Endothelial cell of umbilical vein (primary cell): ENCODE results near the gene CHN2.

Source experiments
- EZH2 ChIP-seq: IDR thresholded peaks from 2 replicates; pipeline ENCODE4 v1.6.1; 2012; ENCODE audit warnings: borderline replicate concordance, low read depth, mild to moderate bottlenecking, moderate library complexity, low read length, inconsistent platforms; ENCODE audit not compliant: severe bottlenecking
- FOS ChIP-seq: IDR thresholded peaks from 2 replicates; pipeline ENCODE4 v1.6.1; 2011; ENCODE audit warnings: mild to moderate bottlenecking, low read length, moderate library complexity, borderline replicate concordance; ENCODE audit not compliant: insufficient read depth
- JUN ChIP-seq: IDR thresholded peaks from 2 replicates; pipeline ENCODE4 v1.6.1; 2011; ENCODE audit warnings: borderline replicate concordance, low read depth; ENCODE audit not compliant: insufficient read length, insufficient read depth
- MAX ChIP-seq: IDR thresholded peaks from 2 replicates; pipeline ENCODE4 v1.6.1; 2011; ENCODE audit not compliant: insufficient read depth, insufficient read length
- POLR2A ChIP-seq: IDR thresholded peaks from 2 replicates; pipeline ENCODE4 v1.6.1; 2012; ENCODE audit warnings: low read depth, mild to moderate bottlenecking, control low read depth, low read length
- TF ChIP-seq, protein P1 (sequence below), 2 donors: IDR thresholded peaks; 1 replicate in 1 of 2; 2 replicates in 1 of 2; pipeline ENCODE4 v1.5.1; 2011; ENCODE audit warnings: low read length in 2 of 2, mild to moderate bottlenecking in 2 of 2, moderate library complexity in 2 of 2, control low read depth in 1 of 2, inconsistent platforms in 1 of 2, low read depth in 1 of 2; ENCODE audit not compliant: insufficient read depth in 1 of 2; ENCODE audit errors: extremely low read depth in 1 of 2

GRCh38 chr7:29385214-29385814 is 190.7 kb downstream of the CHN2 start:
- TF ChIP-seq, protein P1, sequence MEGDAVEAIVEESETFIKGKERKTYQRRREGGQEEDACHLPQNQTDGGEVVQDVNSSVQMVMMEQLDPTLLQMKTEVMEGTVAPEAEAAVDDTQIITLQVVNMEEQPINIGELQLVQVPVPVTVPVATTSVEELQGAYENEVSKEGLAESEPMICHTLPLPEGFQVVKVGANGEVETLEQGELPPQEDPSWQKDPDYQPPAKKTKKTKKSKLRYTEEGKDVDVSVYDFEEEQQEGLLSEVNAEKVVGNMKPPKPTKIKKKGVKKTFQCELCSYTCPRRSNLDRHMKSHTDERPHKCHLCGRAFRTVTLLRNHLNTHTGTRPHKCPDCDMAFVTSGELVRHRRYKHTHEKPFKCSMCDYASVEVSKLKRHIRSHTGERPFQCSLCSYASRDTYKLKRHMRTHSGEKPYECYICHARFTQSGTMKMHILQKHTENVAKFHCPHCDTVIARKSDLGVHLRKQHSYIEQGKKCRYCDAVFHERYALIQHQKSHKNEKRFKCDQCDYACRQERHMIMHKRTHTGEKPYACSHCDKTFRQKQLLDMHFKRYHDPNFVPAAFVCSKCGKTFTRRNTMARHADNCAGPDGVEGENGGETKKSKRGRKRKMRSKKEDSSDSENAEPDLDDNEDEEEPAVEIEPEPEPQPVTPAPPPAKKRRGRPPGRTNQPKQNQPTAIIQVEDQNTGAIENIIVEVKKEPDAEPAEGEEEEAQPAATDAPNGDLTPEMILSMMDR (IDR thresholded peaks at IDR 0.05; ENCODE audit: extremely low read depth in 1 of 2, insufficient read depth in 1 of 2, low read depth in 1 of 2, low read length in 2 of 2): no peak
- TF ChIP-seq MAX (no peak), EZH2 (no peak), JUN (no peak), POLR2A (no peak), FOS (no peak)
